ENCODE data around the gene UGDH. TPM values are rescaled to one million over a fixed set of nuclear protein-coding genes. Genes with fewer than 3 reads are reported as not detected.

Gene UGDH
- total and polyA plus RNA-seq, 7 donors: 33.4 to 140 (median 51.2) TPM

- peaks cover 8 to 63% (median 52%) of the 10 kb centered on the region in 4 donors for H3K36me3 ChIP-seq
- DNase-seq: no peak
These were observed 70.1 kb downstream of the UGDH start for GRCh38 chr4:39456946-39457763.

GRCh38 chr4:39455486-39455885 is 71.8 kb downstream of the UGDH start:
- H3K27me3 ChIP-seq: no peaks in the 10 kb centered on the region
- no peaks in the 10 kb centered on the region for H3K9me3 ChIP-seq
- peaks cover 0 to 40% (median 36%) of the 10 kb centered on the region in 4 donors for H3K4me1 ChIP-seq
- no peak overlapping the region for H3K4me3 ChIP-seq
- H3K36me3 ChIP-seq: peaks cover 15 to 70% (median 58%) of the 10 kb centered on the region in 4 donors
- TF ChIP-seq POLR2A (IDR thresholded peaks at IDR 0.05) (no peak), POLR2AphosphoS5 (IDR thresholded peaks at IDR 0.05) (no peak), CTCF (IDR thresholded peaks at IDR 0.05) (no peak), EP300 (IDR thresholded peaks at IDR 0.05) (no peak)
- 88 to 90% methylated on average over 6 of the region's 6 CpGs for WGBS, 2 donors
- no peak for DNase-seq
- H3K27ac ChIP-seq: no peak overlapping the region
- intact Hi-C loops (cut with DNase I): loop anchor here (5.0 kb wide), 3 partner anchors 88 to 242 kb away; partner anchors contain the start of genes RFC1, SMIM14 and UBE2K

More at GRCh38 chr4:39456946-39457763, 70.1 kb downstream of the UGDH start:
- 48 to 70% methylated on average over 10 of the region's 10 CpGs for WGBS, 2 donors
- intact Hi-C loops (cut with DNase I): loop anchor here (5.0 kb wide), 3 partner anchors 90 to 240 kb away; partner anchors contain the start of genes RFC1, SMIM14 and UBE2K
- no peak for TF ChIP-seq CTCF (IDR thresholded peaks at IDR 0.05)
- TF ChIP-seq EP300 (IDR thresholded peaks at IDR 0.05): no peak
- no peak for TF ChIP-seq POLR2AphosphoS5 (IDR thresholded peaks at IDR 0.05)
- TF ChIP-seq POLR2A (IDR thresholded peaks at IDR 0.05): no peak
- peaks cover 0 to 40% (median 36%) of the 10 kb centered on the region in 4 donors for H3K4me1 ChIP-seq
- H3K4me3 ChIP-seq: peak overlapping the region; percentile 70 to 79 (median 74)
- H3K27ac ChIP-seq: peak overlapping the region; percentile 97 to 98 (median 98)
- H3K9me3 ChIP-seq: no peaks in the 10 kb centered on the region
- H3K27me3 ChIP-seq: no peaks in the 10 kb centered on the region

GRCh38 chr4:39453738-39454137 is 73.5 kb downstream of the UGDH start:
- TF ChIP-seq POLR2A (IDR thresholded peaks at IDR 0.05) (no peak), POLR2AphosphoS5 (IDR thresholded peaks at IDR 0.05) (no peak), EP300 (IDR thresholded peaks at IDR 0.05) (no peak), CTCF (IDR thresholded peaks at IDR 0.05) (no peak)
- intact Hi-C loops (cut with DNase I): no loop called here
- Histone ChIP-seq H3K9me3 (no peaks in the 10 kb centered on the region), H3K36me3 (peaks cover 15 to 76% (median 58%) of the 10 kb centered on the region in 4 donors), H3K4me1 (peaks cover 0 to 31% (median 31%) of the 10 kb centered on the region in 4 donors), H3K27me3 (no peaks in the 10 kb centered on the region), H3K27ac (no peak overlapping the region), H3K4me3 (no peak overlapping the region)
- 63 to 92% methylated on average over 2 of the region's 2 CpGs for WGBS, 2 donors
- DNase-seq: no peak

- TF ChIP-seq EP300 (IDR thresholded peaks at IDR 0.05) (no peak), CTCF (IDR thresholded peaks at IDR 0.05) (no peak), POLR2AphosphoS5 (IDR thresholded peaks at IDR 0.05) (peak in 1 of 4 donors; percentile 5), POLR2A (IDR thresholded peaks at IDR 0.05) (no peak)
- intact Hi-C loops (cut with DNase I): no loop called here
- DNase-seq: no peak
- no peak overlapping the region for H3K4me3 ChIP-seq
- H3K4me1 ChIP-seq: peaks cover 0 to 31% (median 30%) of the 10 kb centered on the region in 4 donors
- no peaks in the 10 kb centered on the region for H3K9me3 ChIP-seq
- 84 to 91% methylated on average over 11 of the region's 11 CpGs for whole genome bisulfite sequencing, 2 donors
- no peak overlapping the region for H3K27ac ChIP-seq
- peaks cover 15 to 76% (median 58%) of the 10 kb centered on the region in 4 donors for H3K36me3 ChIP-seq
- no peaks in the 10 kb centered on the region for H3K27me3 ChIP-seq
These were observed 74.2 kb downstream of the UGDH start for GRCh38 chr4:39452860-39453587.
